HG02610 (cell line): ENCODE results near the gene ZSCAN29.

Source experiments
- ATAC-seq: cut with Tn5 transposase; IDR thresholded peaks from one replicate; pipeline ENCODE4 v1.9.1; 2021; ENCODE audit warnings: mild to moderate bottlenecking, moderate library complexity; ENCODE audit not compliant: unreplicated experiment

The ZSCAN29 gene

GRCh38 chr15:43352693-43353382 is 18.0 kb downstream of the ZSCAN29 start:
- ATAC-seq, result no peak

- no peak for ATAC-seq
These were observed 23.7 kb downstream of the ZSCAN29 start for GRCh38 chr15:43347114-43347513.

- ATAC-seq, result no peak
These were observed 24.5 kb downstream of the ZSCAN29 start for GRCh38 chr15:43346305-43346704.

- ATAC-seq, result peak; percentile 27
These were observed 40.1 kb downstream of the ZSCAN29 start for GRCh38 chr15:43330780-43331087.

- ATAC-seq, result peak; percentile 91
These were observed 40.7 kb downstream of the ZSCAN29 start, which contains the start of gene LCMT2 for GRCh38 chr15:43329960-43330779. Gene LCMT2 (minus strand): TSS chr15:43330573. CDS start chr15:43330489, 84 bp downstream.

- no peak for ATAC-seq
These were observed 41.5 kb downstream of the ZSCAN29 start for GRCh38 chr15:43329217-43329959.

GRCh38 chr15:43325039-43325684 is 45.7 kb downstream of the ZSCAN29 start:
- no peak for ATAC-seq

GRCh38 chr15:43318990-43319771 is 51.7 kb downstream of the ZSCAN29 start:
- no peak for ATAC-seq

- no peak for ATAC-seq
These were observed 53.2 kb downstream of the ZSCAN29 start for GRCh38 chr15:43317566-43318184.

GRCh38 chr15:43316971-43317346 is 53.9 kb downstream of the ZSCAN29 start:
- no peak for ATAC-seq

- ATAC-seq, result no peak
These were observed 54.5 kb downstream of the ZSCAN29 start for GRCh38 chr15:43316016-43316970.

GRCh38 chr15:43314171-43314570 is 56.7 kb downstream of the ZSCAN29 start:
- ATAC-seq, result no peak

GRCh38 chr15:43312378-43312777 is 58.5 kb downstream of the ZSCAN29 start:
- no peak for ATAC-seq
